Measurements from ENCODE around the gene NLRC3.

The NLRC3 gene

DNA sequence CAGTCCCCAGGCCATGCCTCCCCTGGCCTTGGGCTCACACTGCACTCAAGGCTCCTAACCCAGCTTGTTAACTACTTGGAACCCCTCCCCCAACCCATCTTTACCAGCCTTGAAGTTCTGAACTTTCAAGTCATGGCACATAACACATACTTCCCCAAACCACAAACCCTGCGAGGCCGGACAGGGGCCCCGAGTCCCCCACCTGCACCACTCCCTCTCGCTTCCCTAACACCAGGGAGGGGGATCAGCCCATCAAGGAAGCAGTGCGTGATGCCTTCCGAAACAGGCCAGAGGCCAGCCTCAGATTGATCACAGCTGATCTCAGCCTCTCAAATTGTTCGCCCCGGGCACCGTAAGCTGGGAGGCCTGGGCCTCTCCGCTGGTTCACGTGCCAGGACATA lies 3.0 kb upstream of the NLRC3 start:
- FAIRE-seq = no peak
- no peak for DNase-seq (ENCODE audit: insufficient read length, low spot score)
- TF ChIP-seq POLR2A (IDR thresholded peaks at IDR 0.05; ENCODE audit: low read depth, low read length) = no peak

DNA sequence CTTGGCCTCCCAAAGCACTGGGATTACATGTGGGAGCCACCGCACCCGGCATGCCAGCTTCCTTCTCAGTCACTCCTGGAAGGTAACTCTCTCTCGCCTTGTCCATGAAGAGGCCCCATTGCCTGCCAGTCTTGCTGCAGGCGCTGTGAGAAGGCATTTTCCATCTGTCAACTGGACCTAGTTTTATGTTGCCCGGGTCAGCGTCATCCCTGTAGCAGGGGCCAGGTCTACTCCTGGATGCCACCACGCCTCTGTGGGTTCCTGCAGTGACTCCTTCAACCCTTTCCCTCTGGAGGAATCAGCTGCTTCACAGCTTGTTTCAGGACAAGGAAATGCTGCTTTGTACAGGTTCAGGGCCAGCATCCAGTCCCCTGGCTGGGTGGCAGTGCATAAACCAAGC lies 2.6 kb upstream of the NLRC3 start:
- DNase-seq (ENCODE audit: insufficient read length, low spot score) = no peak
- FAIRE-seq = no peak
- TF ChIP-seq POLR2A (IDR thresholded peaks at IDR 0.05; ENCODE audit: low read depth, low read length) = no peak

DNA sequence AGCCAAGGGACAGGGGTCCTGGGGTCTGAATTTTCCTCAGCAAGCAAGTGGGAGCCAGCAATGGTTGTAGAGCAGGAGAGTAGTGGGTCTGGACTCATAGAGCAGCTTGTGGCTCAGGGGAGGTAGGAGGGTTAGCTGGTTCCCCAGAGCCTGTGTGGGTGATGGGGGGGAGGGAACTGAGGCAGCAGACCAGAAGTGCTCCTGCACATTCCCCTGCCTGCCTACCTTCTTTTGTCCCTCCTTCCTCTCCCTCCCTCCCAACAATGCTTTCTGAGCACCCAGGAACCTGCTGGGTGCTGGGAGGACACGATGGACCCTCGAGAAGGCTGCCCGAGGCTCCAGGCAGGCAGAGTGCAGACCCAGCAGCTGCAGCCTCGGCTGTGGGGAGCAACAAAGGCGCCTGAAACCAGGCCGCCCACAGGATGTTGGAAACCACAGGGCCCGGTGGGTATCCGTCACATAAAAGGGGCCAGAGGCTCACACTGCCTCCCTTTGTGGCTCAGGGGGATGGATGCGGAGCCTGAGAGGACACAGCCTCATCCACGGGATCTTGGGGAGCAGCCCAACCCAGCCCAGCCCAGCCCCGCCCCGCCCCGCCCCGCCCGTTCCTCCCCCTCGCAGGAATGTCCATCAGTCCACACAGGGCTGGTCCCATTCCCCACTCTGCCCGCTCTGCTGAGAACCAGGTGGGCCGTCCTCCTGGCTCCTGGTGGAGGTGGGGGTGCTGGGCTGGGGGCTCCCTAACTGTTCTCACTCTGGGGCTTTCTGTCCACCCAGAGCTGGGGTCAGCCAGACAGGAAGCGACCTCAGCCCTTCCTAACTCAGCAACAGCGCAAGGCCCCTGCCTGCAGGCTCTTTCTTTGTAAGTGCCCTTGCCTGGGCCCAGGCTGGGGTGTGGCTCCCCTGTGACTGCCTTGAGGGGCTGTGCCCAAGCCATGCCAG lies 1.7 kb upstream of the NLRC3 start:
- peak; percentile 67 for DNase-seq (ENCODE audit: insufficient read length, low spot score)
- no peak for TF ChIP-seq POLR2A (IDR thresholded peaks at IDR 0.05; ENCODE audit: low read depth, low read length)
- no peak for FAIRE-seq

DNA sequence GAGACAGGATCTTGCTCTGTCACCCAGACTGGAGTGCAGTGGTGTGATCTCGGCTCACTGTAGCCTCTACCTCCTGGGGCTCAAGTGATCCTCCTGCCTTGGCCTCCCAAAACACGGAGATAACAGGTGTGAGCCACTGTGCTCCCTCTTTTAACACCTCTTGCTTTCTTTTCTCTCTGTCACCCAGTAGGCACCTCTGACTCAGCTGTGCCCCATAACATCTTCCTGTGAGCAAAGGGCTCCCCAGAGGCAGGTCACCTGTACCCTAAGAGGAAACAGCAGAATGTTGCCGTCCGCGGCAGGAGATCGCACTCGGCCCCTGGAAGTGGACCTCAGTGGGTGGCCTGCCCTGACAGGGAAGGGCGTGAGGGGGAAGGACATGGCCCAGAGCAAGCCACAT lies 918 bp upstream of the NLRC3 start:
- DNase-seq (ENCODE audit: insufficient read length, low spot score) (no peak), FAIRE-seq (no peak)
- TF ChIP-seq POLR2A (IDR thresholded peaks at IDR 0.05; ENCODE audit: low read depth, low read length) = no peak

DNA sequence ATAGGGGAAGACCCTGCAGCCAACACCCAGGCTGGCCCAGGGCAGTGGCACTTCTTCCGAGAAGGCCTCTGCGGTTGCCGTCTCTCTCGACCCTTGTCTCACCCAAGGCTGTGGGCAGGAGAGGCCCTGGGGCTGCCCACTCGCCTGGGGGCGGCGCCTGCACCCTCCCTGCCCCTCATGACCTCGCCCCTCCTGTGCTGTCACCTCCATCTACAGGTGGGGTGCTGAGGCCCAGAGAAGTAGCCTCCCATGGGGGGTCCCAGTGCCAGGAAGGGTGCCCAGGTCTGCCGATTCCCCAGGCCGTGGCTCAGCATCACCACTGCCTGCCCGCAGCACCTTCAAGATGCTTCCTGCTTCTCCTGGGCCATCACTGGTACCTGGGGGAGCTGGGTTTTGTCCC lies 992 bp downstream of the NLRC3 start:
- DNase-seq (ENCODE audit: insufficient read length, low spot score) = no peak
- TF ChIP-seq POLR2A (IDR thresholded peaks at IDR 0.05; ENCODE audit: low read depth, low read length) = no peak
- no peak for FAIRE-seq

DNA sequence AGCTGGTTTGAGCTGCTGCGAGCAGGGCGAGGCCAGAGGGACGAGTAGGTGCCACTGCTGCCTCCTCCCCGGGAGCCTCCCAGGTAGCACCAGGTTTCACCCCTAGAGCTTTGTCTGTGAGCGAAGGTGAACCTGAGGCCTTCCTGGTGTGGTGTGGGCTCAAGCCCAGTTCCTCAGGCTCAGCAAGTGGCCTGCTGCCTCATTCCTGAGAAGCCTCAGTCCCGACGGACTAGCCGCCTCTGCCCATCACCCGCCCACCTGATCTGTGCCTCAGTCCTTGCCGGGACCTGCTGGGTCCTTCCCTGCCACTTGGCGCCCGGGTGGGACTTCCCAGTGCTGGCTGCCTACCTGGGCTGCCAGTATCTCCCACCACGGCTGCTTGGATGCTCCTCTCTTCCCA lies 1.7 kb downstream of the NLRC3 start:
- FAIRE-seq = no peak
- DNase-seq (ENCODE audit: insufficient read length, low spot score) = no peak
- no peak for TF ChIP-seq POLR2A (IDR thresholded peaks at IDR 0.05; ENCODE audit: low read depth, low read length)

DNA sequence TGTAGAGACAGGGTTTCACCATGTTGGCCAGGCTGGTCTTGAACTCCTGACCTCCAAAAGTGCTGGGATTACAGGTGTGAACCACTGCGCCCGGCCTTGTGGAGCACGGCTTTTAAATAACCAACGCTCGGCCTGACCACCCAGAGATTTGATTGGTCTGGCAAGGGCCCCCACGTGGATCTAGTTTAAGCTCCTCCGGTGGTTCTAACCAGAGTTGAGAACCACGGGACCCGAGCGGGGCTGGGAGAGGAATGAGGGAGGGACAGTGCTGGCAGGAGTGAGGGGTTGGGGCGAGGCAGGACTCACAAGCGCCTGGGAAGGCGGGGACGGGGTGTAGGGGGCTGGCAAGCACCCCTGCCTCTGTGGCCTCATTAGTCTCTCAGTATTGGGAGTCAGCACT lies 3.0 kb downstream of the NLRC3 start:
- TF ChIP-seq POLR2A (IDR thresholded peaks at IDR 0.05; ENCODE audit: low read depth, low read length) = no peak
- no peak for FAIRE-seq
- no peak for DNase-seq (ENCODE audit: insufficient read length, low spot score)

DNA sequence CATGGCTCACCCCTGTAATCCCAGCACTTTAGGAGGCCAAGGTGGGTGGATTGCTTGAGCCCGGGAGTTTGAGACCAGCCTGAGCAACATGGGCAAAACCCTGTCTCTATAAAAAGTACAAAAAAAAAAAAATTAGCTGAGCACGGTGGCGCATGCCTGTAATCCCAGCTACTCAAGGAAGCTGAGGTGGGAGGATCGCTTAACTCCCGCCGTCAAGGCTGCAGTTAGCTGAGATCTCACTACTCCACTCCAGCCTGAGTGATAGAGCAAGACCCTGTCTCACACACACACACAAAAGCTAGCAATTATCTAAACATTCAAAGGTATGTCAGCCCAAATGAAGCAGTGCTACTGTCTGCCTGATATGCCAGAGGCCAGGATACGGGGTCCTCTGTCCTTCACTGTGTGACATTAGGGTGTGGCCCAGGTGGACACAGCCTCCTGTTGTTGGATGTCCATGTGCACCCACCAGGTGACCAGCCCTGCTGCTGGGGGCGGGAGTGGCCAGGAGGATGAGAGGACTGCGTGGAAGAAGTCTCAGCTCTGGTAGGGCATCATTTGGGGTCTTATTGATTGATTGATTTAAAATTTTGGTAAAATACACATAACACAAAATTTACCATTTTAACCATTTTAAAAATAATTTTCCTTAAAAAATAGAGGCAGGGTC lies 3.9 kb downstream of the NLRC3 start:
- DNase-seq (ENCODE audit: insufficient read length, low spot score) (no peak), FAIRE-seq (no peak)
- no peak for TF ChIP-seq POLR2A (IDR thresholded peaks at IDR 0.05; ENCODE audit: low read depth, low read length)

DNA sequence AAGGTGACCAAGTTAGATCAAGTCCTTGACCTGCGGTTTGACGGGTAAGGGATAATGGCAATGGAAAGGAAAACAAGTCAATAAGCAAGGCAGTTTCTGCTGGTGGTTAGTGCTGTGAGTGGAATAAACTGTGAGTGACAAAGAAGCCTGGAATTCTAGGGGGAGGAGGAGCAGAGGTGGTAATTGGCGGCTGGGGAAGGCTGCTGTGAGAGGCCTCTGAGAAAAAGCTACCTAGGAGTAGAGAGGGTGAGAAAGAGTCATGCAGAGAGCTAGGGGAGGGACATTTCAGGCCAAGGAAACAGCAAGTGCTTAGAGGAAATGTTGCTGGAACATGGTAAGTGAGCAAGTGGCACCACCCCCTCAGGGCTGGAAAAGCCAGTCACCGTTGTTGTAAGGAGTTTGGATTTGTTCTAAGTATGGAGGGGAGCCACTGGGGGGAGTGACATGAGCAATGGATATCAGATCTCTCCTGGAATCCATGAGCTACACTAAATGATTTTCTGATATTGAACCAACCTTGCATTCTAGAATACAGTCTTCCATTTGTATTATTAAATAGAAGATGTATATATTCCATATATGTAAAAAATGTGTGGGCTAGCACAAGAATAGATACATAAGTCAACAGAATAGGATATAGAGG lies 6.7 kb downstream of the NLRC3 start:
- TF ChIP-seq POLR2A (IDR thresholded peaks at IDR 0.05; ENCODE audit: low read depth, low read length) = no peak
- DNase-seq (ENCODE audit: insufficient read length, low spot score) (no peak), FAIRE-seq (no peak)

DNA sequence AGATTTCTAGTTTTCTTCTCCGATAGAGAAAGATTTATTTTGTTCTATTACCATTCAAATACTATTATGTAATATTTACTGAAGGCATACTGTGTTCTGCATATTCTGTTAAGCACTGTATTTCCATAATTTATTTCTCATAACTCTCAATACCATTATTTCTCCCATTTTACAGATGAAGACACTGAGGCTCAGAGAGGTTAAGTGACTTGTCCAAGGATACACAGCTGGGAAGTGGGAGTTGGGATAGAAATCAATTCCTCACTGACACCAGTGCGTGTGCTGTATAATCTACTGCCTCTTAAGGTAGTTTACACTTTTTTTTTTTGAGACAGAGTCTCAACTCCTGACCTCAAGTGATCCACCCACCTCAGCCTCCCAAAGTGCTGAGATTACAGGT lies 7.4 kb downstream of the NLRC3 start:
- no peak for TF ChIP-seq POLR2A (IDR thresholded peaks at IDR 0.05; ENCODE audit: low read depth, low read length)
- no peak for FAIRE-seq

DNA sequence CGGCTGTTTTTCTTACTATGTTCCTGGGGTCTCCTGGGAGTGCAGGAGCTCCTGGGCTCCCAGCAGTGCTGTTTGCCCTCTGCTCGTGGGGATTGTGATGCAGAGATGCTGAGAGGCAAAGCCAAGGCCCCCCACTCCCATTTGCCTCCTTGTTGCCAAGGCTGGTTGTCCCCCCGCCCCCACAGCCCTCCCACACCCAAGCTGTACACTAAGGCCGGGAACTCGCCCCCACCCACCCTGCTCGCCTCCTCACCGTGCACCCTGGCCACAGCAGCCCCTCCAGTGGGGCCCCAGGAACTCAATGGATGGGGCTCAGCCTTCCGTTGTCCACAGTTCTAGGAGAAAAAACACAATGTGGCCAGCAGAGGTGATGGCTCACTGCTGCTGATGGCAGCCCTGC lies 10.2 kb downstream of the NLRC3 start:
- FAIRE-seq (no peak), DNase-seq (ENCODE audit: insufficient read length, low spot score) (no peak)
- no peak for TF ChIP-seq POLR2A (IDR thresholded peaks at IDR 0.05; ENCODE audit: low read depth, low read length)

More for the DNA sequence above, 7.4 kb downstream of the NLRC3 start:
- no peak for DNase-seq (ENCODE audit: insufficient read length, low spot score)

DNA sequence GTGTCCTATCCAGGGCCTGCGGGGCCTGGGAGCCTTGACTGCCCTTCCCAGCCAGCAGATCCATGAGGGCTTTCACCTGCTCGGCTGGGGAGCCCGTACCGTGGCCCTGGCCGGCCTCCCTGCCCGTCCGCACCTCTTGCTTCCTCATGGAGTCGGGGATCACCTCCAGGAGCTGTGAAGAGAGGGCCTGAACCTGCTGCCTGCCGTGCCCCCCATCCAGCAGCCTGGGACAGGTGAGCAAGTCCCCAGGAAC lies 12.4 kb downstream of the NLRC3 start:
- FAIRE-seq = no peak
- TF ChIP-seq POLR2A (IDR thresholded peaks at IDR 0.05; ENCODE audit: low read depth, low read length) = no peak
- no peak for DNase-seq (ENCODE audit: insufficient read length, low spot score)

DNA sequence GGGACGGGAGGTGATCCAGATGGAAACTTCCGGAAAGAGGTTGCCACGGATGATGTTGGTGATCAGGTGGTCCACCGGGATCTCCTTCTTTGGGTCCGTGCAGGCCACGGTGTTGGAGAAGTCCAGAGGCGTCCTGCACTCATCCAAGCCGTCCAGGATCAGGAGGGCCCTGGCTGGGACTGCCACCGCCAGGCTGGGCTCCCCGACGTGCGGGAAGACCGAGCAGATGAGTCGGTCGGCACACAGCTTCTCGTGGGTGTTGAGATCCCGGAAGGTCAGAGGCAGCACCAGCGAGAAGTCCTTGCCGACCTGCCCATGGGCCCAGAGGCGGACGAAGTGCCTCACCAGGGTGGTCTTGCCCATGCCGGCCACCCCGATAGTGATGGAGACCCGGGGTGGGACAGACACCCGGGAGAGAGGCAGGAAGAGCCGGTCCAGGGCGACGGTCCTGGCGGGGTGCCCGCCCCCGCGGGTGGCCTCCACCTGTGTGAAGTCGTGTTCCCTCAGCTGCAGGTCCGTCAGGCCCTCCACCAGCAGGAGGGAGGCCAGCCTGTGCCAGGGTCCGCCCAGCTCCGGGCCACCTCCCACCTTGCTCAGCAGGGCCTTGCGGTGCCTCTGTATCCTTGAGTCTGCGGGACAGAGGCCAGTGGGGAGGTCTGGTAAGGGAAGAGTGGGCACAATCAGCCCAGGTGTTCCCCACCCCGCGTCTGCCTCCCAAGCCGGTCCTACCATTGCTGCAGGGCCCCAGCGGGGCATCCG lies 12.9 kb downstream of the NLRC3 start:
- no peak for TF ChIP-seq POLR2A (IDR thresholded peaks at IDR 0.05; ENCODE audit: low read depth, low read length)
- FAIRE-seq = no peak

DNA sequence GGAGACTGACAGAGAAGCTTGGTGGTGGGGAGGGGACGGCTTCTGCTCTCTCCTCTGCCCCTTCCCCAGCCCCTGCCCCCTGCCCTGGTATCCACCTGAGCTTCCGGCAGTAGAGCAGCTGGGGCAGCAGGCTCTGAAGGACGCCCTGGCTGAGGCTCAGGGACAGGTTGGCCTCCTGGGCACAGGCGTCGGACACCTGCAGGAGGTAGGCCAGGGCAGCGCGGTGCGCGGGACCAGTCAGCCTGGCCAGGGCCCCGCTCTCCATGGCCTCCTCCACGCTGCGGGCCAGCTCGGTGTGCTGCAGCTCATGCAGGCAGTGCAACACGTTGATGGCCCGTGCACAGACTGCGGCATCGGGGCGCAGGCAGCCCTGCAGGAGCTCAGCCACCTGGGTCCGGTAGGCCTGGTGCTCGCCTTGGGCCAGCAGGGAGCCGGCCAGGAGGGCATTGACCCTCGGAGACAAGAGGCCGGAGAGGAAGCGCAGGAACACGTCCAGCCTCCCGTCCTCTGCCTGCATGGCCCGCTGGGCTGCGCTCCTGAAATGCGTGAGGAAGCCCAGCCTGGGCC lies 14.2 kb downstream of the NLRC3 start:
- FAIRE-seq (no peak), DNase-seq (ENCODE audit: insufficient read length, low spot score) (no peak)
- TF ChIP-seq POLR2A (IDR thresholded peaks at IDR 0.05; ENCODE audit: low read depth, low read length) = no peak

More for the DNA sequence above, 12.9 kb downstream of the NLRC3 start:
- DNase-seq (ENCODE audit: insufficient read length, low spot score) = no peak

Data from H54 (cell line).